ENCODE results near the gene ATP6V1C2. TPM values are rescaled to one million over a fixed set of nuclear protein-coding genes. Genes with fewer than 3 reads are reported as not detected.

Gene ATP6V1C2, protein sequence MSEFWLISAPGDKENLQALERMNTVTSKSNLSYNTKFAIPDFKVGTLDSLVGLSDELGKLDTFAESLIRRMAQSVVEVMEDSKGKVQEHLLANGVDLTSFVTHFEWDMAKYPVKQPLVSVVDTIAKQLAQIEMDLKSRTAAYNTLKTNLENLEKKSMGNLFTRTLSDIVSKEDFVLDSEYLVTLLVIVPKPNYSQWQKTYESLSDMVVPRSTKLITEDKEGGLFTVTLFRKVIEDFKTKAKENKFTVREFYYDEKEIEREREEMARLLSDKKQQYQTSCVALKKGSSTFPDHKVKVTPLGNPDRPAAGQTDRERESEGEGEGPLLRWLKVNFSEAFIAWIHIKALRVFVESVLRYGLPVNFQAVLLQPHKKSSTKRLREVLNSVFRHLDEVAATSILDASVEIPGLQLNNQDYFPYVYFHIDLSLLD
- not detected for total RNA-seq (ENCODE audit: unreplicated experiment)
- long read RNA-seq, partial matches to known transcripts = 0 of 1 reads
- long read RNA-seq, other reads (novel, unspliced or antisense) = 1 of 1 reads

GRCh38 chr2:10721396-10722251, at the start of gene ATP6V1C2:
Gene ATP6V1C2 (plus strand): TSS chr2:10721630. CDS start chr2:10722850, 1,220 bp downstream.
- Mint-ChIP-seq H3K9me3 (ENCODE audit: unreplicated experiment) (no peaks in the 10 kb centered on the region), H3K36me3 (ENCODE audit: unreplicated experiment) (no peaks in the 10 kb centered on the region), H3K4me3 (ENCODE audit: unreplicated experiment) (peak within 1 kb of the TSS; percentile 84), H3K4me1 (ENCODE audit: low read depth, unreplicated experiment) (peaks cover 5% of the 10 kb centered on the region), H3K27me3 (ENCODE audit: unreplicated experiment) (peaks cover 26% of the 10 kb centered on the region), H3K27ac (ENCODE audit: unreplicated experiment) (no peak within 1 kb of the TSS)
- DNase-seq = peak; percentile 76
- TF ChIP-seq, protein P1, sequence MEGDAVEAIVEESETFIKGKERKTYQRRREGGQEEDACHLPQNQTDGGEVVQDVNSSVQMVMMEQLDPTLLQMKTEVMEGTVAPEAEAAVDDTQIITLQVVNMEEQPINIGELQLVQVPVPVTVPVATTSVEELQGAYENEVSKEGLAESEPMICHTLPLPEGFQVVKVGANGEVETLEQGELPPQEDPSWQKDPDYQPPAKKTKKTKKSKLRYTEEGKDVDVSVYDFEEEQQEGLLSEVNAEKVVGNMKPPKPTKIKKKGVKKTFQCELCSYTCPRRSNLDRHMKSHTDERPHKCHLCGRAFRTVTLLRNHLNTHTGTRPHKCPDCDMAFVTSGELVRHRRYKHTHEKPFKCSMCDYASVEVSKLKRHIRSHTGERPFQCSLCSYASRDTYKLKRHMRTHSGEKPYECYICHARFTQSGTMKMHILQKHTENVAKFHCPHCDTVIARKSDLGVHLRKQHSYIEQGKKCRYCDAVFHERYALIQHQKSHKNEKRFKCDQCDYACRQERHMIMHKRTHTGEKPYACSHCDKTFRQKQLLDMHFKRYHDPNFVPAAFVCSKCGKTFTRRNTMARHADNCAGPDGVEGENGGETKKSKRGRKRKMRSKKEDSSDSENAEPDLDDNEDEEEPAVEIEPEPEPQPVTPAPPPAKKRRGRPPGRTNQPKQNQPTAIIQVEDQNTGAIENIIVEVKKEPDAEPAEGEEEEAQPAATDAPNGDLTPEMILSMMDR (IDR thresholded peaks at IDR 0.05; ENCODE audit: partially characterized antibody, unreplicated experiment) = no peak

GRCh38 chr2:10675131-10675530, 46.3 kb upstream of the ATP6V1C2 start:
- TF ChIP-seq, protein P1 (IDR thresholded peaks at IDR 0.05; ENCODE audit: partially characterized antibody, unreplicated experiment) = no peak
- Mint-ChIP-seq H3K36me3 (ENCODE audit: unreplicated experiment) (no peaks in the 10 kb centered on the region), H3K4me3 (ENCODE audit: unreplicated experiment) (no peak overlapping the region), H3K4me1 (ENCODE audit: low read depth, unreplicated experiment) (no peaks in the 10 kb centered on the region), H3K9me3 (ENCODE audit: unreplicated experiment) (no peaks in the 10 kb centered on the region), H3K27me3 (ENCODE audit: unreplicated experiment) (no peaks in the 10 kb centered on the region), H3K27ac (ENCODE audit: unreplicated experiment) (no peak overlapping the region)
- no peak for DNase-seq

DNA sequence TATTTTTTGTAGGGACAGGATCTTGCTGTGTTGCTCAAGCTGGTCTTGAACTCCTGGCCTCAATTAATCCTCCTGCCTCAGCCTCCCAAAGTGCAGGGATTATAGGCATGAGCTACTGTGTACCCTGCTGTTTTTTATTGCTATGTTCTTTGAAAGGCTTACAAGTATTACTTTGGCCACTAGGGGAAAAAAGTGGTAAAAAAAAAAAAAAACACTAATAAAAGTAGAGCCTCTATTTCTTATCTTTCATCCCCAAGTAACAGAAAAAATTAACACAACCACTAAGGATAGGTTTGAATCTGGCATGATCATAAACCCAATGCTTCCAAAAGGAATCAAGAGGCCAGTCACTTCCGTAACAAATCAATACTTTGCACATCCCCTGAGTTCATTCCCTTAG, 43.2 kb upstream of the ATP6V1C2 start:
- Mint-ChIP-seq H3K4me1 (ENCODE audit: low read depth, unreplicated experiment) (no peaks in the 10 kb centered on the region), H3K27me3 (ENCODE audit: unreplicated experiment) (no peaks in the 10 kb centered on the region), H3K4me3 (ENCODE audit: unreplicated experiment) (no peak overlapping the region), H3K36me3 (ENCODE audit: unreplicated experiment) (no peaks in the 10 kb centered on the region), H3K9me3 (ENCODE audit: unreplicated experiment) (no peaks in the 10 kb centered on the region), H3K27ac (ENCODE audit: unreplicated experiment) (no peak overlapping the region)
- TF ChIP-seq, protein P1 (IDR thresholded peaks at IDR 0.05; ENCODE audit: partially characterized antibody, unreplicated experiment) = peak; percentile 68
- no peak for DNase-seq

DNA sequence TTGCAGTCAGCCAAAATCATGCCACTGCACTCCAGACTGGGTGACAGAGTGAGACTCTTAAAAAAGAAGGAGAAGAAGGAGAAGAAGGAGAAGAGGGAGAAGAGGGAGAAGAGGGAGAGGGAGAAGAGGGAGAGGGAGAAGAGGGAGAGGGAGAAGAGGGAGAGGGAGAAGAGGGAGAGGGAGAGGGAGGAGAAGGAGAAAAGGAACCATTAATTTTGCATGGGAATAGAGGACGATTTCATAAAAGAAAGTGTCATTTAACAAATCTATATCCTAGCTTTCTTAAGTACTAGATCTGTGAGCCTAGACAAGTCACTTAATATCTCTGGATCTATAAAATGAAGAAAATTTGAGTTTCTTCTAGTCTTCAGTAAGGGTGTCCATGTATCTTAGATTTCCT, 41.2 kb upstream of the ATP6V1C2 start:
- Mint-ChIP-seq H3K27ac (ENCODE audit: unreplicated experiment) (no peak overlapping the region), H3K4me3 (ENCODE audit: unreplicated experiment) (no peak overlapping the region)
- TF ChIP-seq, protein P1 (IDR thresholded peaks at IDR 0.05; ENCODE audit: partially characterized antibody, unreplicated experiment) = no peak

More for the DNA sequence above, 41.2 kb upstream of the ATP6V1C2 start:
- Mint-ChIP-seq H3K4me1 (ENCODE audit: low read depth, unreplicated experiment) (no peaks in the 10 kb centered on the region), H3K36me3 (ENCODE audit: unreplicated experiment) (no peaks in the 10 kb centered on the region), H3K27me3 (ENCODE audit: unreplicated experiment) (no peaks in the 10 kb centered on the region), H3K9me3 (ENCODE audit: unreplicated experiment) (no peaks in the 10 kb centered on the region)
- no peak for DNase-seq
